Stomach (tissue), 4 donors: ENCODE data around the gene RRAD.

ENCODE experiments used
- EP300 ChIP-seq: sonication (generic); formaldehyde crosslinking; IDR thresholded peaks from one replicate; pipeline ENCODE4 v1.6.1; 2017; ENCODE audit warnings: antibody characterized with exemption
- POLR2A ChIP-seq, 4 donors: fragments of 450-650 bp; IDR thresholded peaks; one replicate each; pipeline ENCODE4 v1.6.1; 2016; ENCODE audit warnings: antibody characterized with exemption in 4 of 4, control low read depth in 2 of 4, mild to moderate bottlenecking in 1 of 4, moderate library complexity in 1 of 4
- POLR2AphosphoS5 ChIP-seq, 3 donors: sonication (generic); formaldehyde crosslinking; IDR thresholded peaks; one replicate each; pipeline ENCODE4 v1.6.1; 2016; ENCODE audit warnings: antibody characterized with exemption in 3 of 3
- TF ChIP-seq, protein P1 (sequence below), 7 experiments: fragments of 450-650 bp in 4 of 7; fragments of 200-600 bp in 3 of 7; sonication (generic) in 3 of 7; IDR thresholded peaks; one replicate each; pipeline ENCODE4 v1.5.1; 2016 to 2019; ENCODE audit warnings: antibody characterized with exemption in 7 of 7, control low read depth in 2 of 7, mild to moderate bottlenecking in 1 of 7

DNA sequence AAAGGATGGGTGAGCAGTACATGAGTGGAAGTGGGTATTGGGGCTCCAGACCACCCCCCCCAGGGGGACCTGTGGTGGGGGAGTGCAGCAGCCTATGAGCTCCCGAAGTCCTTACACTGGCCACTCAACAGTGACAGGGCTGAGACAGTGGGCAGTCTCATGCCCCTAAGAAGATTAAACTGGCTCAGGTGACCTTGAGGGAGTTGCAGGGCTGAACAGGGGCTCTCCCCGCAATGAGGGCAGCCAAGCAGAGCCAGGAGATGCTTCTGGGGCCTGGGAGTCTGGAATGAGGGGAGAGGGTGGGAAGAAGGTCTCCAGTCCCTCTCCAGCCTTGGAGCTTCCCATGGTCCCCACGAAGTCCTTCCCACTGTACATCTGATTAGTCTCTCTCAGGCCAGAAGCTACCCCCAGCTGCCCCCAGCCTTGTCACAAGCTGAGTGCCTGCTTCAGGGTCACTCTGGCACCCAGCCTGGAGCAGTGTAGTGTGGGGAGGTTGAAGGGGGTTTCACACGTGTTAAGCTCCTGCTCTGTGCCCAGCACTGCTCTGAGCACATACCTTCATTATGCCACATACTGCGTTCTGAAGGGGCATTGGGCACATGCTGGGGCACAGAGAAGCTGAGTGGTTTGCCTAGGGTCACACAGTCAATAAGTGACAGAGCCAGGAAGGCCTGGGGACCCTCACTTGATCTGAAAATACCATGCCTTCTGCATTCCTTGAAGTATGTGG is 5.6 kb downstream of the RRAD start:
- TF ChIP-seq, protein P1, sequence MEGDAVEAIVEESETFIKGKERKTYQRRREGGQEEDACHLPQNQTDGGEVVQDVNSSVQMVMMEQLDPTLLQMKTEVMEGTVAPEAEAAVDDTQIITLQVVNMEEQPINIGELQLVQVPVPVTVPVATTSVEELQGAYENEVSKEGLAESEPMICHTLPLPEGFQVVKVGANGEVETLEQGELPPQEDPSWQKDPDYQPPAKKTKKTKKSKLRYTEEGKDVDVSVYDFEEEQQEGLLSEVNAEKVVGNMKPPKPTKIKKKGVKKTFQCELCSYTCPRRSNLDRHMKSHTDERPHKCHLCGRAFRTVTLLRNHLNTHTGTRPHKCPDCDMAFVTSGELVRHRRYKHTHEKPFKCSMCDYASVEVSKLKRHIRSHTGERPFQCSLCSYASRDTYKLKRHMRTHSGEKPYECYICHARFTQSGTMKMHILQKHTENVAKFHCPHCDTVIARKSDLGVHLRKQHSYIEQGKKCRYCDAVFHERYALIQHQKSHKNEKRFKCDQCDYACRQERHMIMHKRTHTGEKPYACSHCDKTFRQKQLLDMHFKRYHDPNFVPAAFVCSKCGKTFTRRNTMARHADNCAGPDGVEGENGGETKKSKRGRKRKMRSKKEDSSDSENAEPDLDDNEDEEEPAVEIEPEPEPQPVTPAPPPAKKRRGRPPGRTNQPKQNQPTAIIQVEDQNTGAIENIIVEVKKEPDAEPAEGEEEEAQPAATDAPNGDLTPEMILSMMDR (IDR thresholded peaks at IDR 0.05), result no peak
- TF ChIP-seq EP300 (no peak), POLR2A (IDR thresholded peaks at IDR 0.05) (no peak), POLR2AphosphoS5 (IDR thresholded peaks at IDR 0.05) (no peak)
